HG02763 (cell line): Measurements from ENCODE around the gene LYZ.

Experiments
- ATAC-seq: cut with Tn5 transposase; IDR thresholded peaks from one replicate; pipeline ENCODE4 v1.9.1; 2021; ENCODE audit warnings: mild to moderate bottlenecking, moderate library complexity; ENCODE audit not compliant: unreplicated experiment

The LYZ gene

DNA sequence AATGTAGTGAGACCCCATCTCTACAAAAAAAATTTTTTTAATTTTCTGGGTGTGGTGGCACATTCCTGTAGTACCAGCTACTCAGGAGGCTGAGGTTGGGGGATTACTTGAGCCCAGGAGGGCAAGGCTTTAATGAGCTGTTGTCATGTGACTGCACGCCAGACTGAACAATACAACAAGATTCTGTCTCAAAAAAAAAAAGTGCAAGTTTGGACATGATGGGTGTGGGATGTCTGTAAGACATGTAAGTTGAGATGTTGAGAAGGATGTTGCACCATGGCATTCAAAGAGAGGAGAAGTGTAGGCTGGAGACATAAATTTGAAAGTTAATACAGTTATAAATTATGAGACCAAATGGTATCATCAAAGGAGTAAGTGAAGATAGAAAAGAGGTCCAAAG lies 34.9 kb downstream of the LYZ start:
- ATAC-seq: no peak

DNA sequence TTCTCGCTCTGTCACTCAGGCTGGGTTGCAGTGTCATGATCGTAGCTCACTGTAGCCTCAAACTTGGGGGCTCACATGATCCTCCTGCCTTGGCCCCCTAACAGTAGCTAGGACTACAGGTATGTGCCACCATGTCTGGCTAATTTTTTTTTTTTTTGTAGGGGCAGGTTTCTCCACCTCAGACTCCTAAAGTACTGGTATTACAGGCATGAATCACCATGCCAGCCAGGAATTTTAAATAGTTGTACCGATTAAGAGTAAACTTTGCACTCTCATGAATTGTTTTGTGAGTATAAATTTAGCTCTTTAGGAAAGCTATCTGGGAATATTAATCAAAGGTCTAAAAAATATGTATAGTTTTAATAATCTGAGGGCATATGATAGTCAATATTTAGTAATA lies 36.9 kb downstream of the LYZ start:
- no peak for ATAC-seq

GRCh38 chr12:69386921-69387320 lies 38.7 kb downstream of the LYZ start:
- ATAC-seq: no peak

- no peak for ATAC-seq
These were observed 40.2 kb downstream of the LYZ start for GRCh38 chr12:69388371-69388770.

GRCh38 chr12:69389831-69390230 lies 41.6 kb downstream of the LYZ start:
- ATAC-seq: no peak

- ATAC-seq: no peak
These were observed 44.2 kb downstream of the LYZ start for GRCh38 chr12:69392179-69392928.

GRCh38 chr12:69396041-69396440 lies 47.9 kb downstream of the LYZ start:
- ATAC-seq: no peak

DNA sequence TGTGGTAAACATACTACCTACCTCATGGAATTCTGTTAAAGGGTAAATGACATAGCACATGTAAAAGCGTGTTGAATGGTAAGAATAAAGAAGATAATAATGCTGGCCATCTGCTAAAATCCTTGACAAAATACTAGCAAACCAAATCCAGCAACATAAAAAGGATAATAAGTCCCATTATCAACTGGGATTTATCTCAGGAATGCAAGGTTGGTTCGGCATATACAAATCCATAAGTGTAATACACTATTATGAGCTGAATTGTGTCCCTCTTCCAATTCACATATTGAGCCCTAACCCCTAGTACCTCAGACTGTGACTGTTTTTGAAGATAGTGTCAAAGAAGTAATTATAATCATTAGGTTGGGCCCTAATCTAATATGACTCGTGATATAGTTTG lies 48.8 kb downstream of the LYZ start:
- ATAC-seq: no peak

- ATAC-seq: no peak
These were observed 49.8 kb downstream of the LYZ start for GRCh38 chr12:69397978-69398377.

GRCh38 chr12:69401940-69402339 lies 53.8 kb downstream of the LYZ start:
- no peak for ATAC-seq
